Stimulated activated CD8-positive, alpha-beta memory T cell treated with anti-CD3 and anti-CD28 coated beads, Interleukin-12 subunit alpha, Interleukin-12 subunit beta, amount 100 ng/mL, for 1 hour (primary cell): ENCODE data around the gene CGB2.
"Not testable (repeated sequence)": the region's sequence is repeated elsewhere in the genome, so short reads cannot be mapped to it uniquely, and the experiment has no call there.

Source experiments
- DNase-seq: peaks from one replicate; pipeline ENCODE4 v3.0.0-alpha.2; 2020; ENCODE audit warnings: low read depth

CGB2 gene

DNA sequence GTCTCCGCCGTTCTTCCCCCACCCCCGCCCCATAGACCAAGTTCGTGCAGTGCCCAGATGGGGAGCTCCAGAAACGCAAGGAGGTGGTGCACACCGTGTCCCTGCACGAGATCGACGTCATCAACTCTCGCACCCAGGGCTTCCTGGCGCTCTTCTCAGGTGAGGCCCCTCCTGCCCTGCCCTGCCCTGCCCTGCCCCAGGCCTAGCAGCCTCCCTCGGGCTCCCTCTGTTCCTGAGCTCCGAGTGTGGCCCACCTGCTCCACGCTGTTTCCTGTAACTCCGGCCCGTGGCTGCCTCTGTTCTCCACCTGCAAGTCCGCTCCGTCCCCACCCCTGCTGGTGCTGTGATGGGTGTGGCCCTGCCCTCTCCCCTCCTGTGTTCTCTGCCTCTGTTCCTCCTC is 21.2 kb upstream of the CGB2 start:
- DNase-seq = no peak

DNA sequence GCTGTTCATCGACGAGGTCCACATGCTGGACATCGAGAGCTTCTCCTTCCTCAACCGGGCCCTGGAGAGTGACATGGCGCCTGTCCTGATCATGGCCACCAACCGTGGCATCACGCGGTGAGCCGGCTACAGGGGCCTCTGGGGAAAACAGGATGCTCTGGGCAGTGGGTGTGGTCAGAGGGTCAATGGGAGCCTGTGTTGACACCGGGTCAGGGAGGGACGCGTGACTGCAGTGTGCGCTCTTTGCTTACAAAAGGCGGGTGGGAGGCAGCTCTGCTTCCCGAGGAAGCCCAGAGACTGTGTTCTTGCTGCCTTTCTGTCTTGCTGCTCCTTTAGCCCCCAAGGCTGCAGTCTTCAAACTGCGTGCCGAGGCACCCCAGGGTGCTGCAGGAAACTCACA is 20.5 kb upstream of the CGB2 start:
- DNase-seq = no peak

DNA sequence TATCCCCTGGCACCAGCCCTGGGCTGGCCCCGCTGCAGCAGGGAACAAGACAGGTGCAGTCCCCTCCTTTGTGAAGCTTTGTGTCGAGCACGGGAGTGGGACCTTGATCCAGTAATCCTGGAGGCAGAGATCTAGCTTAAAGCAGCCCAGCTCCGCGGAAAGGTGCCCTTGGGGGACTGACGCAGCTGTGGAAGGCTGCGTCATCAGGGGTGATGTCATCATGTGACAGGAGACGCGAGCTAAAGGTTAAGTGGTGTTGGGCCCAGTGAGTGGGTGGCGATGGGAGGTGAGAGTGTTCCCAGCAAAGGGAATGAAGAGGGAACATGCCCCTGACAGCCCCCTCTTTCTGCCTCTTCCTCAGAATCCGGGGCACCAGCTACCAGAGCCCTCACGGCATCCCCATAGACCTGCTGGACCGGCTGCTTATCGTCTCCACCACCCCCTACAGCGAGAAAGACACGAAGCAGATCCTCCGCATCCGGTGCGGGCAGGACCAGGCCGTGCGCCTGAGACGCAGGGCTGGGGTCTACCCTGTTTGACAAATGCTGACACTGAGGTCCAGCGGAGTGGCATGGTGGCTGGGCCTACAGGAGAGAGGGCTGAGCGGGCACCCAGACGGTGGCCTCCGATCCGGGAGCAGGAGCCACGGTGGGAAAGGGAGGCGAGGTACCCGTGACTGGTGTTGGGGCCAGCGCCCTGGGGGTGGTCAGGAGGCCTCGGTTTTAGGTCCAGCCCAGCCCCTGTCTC is 17.4 kb upstream of the CGB2 start:
- no peak for DNase-seq

DNA sequence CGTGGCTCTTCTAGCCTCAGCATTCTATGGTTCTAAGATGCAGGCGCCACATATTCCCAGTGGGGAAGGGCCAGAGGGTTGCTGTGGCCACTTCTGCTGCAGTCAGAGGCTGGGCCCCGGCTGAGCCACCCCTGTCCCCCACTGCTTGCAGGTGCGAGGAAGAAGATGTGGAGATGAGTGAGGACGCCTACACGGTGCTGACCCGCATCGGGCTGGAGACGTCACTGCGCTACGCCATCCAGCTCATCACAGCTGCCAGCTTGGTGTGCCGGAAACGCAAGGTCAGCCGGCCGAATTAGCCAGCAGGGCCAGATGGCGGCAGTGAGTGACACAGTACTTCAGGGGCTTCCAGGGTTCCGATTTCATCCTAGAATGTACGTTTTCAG is 16.8 kb upstream of the CGB2 start:
- no peak for DNase-seq

DNA sequence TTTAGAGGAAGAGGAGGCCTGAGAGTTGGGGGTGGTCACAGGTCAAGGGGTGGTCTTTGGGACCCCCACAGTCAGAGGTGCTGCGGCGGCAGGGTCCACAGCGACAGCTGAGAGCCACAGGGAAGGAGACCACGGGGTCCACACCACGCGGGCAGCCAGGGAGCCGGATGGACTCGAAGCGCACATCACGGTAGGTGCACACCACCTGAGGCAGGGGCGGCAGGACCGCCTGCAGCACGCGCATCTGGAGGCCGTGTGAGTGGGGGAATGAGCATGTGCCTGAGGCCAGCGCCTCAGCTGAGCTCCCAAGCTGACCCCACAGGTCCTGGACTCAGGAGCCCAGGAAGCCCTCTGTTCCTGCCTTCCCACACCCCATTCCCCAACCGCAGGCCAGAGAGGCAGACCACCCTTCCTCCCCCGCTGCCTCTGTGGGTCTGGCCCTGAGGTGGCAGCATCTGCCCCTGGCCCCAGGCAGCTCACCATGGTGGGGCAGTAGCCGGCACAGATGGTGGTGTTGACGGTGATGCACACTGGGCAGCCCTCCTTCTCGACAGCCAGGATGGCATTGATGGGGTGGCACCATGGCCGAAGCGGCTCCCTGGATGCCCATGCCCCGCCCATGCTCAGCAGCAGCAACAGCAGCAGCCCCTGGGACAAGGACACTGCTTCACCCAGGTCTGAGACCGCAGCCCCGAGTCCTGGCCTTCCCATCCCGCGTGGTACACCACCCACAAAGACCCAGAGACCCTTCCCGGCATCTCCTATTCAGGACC is 15.4 kb upstream of the CGB2 start:
- DNase-seq = no peak

DNA sequence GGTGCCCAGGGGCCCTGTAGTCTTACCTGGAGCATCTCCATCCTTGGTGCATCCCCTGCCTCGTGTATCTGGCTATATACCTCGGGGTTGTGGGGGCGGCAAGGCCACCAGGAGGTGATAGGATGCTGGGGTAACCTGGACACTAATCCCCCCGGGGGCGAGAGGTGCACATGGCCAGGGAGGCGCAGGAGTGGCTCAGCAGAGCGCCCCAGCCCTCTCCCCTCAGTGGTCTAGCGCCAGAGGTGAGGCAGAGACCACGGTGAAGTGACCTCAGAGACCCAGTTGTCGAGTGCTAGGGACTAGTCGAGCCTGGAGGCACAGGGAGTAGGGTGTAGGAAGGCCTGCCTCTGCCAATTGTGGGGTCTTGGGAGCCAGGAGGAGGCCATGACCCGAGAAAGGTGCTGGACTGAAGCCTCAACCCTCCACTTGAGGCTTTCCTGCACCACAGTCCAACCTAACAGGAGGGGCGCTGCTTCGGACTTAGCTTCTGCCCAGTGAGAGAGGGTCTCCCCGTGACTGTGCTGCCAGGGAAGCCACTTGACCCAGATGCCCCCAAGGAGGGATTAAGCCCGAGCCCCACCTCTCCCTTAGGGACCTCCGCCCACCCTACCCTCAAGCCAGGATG is 14.5 kb upstream of the CGB2 start, which contains the start of gene LHB:
TSS of gene LHB (minus strand) at position 51 of the 625 bp plus-strand sequence. CDS start at position 41, 10 bp downstream.
- no peak for DNase-seq

DNA sequence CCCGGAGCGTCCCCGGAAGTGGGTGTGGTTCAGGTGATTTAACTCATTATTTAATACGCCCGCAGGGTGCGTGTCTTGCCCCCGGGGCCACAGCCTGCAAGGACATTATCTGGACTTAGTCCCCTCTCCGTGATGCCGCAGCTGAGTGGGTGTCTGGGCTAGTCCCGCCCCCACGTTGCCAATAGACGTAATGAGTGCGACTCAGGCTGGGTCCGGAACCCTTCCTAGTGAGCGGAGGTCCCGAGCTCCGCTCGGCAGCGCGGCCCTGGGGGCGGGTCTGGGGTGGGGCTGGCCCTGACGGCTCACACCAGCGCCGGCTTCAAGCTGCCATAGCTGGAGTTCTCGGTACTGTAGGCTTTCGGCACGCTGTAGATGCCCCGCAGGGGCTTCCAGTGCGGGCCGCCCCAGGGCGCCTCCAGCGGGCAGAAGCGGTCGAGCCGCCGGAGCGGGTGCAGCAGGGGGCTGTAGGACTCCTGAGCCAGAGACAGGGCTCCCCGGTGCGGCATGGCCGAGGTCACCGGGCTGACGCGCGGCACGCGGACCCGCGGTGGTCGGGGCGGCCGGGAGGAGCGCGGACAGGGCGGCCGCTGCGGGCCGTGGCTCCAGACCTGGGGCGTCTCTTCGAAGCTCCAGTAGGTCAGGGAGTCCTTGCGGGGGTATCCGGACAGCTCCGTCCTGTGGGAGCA is 13.9 kb upstream of the CGB2 start:
- peak; percentile 47 for DNase-seq

DNA sequence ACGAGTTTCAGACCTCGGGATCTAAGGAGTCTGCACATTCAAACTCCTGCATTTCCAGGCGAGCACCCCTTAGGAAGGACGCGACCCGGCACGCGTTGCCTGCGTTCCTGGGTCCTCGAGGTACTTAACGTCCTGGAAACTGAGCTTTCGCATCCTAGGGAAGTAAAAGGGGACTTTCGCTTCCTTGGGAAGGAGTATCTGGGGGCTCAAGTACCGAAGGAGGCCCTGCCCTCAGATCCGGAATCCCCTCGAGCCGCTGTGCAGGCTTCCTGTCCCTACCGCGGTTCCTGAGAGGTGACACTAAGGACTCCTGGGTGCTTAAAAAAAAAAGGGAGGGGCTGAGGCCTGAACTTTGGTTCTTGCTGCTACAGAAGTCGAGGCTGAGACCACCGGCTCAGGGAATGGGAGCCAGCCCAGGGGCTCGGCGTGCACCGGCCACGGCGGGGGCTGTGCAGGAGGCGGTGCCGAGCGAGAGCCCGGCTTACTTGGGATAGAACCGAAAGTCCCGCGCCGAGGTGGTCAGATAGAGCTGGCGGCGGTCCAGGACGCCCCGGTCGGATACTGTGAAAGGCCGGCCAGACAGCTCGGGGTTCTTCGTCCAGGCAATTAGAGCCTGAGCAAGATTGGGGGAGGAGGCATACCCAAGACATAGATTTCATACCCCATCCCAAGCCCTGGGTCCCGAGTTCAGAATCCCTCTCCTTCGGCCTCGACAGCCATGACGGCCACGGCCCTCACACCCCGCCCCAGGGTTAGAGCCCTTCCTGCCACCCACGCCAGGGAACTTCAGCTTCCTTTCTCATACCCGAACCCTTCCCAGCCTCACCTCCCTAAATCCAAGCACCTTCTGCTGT is 13.1 kb upstream of the CGB2 start:
- not testable (repeated sequence) for DNase-seq

DNA sequence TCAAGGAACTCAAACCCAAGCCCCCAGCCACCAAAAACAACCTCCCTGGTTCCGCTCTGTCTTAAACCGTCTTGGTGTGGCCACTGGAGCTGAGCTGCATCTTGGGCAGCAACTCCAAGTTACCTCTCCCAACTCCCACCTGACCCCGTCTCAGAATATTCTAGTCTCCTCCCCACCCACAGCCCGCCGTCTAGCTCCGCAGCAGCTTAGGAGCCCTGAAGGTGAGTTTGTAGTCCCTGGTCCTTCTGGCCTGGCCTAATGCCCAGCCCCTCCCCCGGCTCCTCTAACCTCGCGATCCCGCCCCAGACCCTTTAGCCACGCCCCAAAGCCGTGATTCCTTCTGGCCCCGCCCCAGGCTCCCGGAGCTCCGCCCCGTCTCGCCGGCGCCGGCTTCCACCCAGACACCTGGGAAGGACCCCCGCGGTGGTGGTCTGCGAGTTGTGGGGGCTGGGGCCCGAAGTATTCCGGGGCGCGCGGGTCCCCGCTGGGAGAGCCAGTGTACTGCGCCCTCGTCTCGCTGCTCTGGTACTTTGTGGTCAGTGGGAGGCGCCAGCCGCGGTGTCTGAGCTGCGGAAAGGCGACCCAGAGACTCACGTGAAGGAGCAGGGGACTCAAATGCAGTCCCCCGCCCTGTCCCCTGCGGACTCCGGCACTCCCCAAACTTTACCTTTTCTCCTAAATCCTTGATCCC is 12.3 kb upstream of the CGB2 start:
- DNase-seq = peak; percentile 40

DNA sequence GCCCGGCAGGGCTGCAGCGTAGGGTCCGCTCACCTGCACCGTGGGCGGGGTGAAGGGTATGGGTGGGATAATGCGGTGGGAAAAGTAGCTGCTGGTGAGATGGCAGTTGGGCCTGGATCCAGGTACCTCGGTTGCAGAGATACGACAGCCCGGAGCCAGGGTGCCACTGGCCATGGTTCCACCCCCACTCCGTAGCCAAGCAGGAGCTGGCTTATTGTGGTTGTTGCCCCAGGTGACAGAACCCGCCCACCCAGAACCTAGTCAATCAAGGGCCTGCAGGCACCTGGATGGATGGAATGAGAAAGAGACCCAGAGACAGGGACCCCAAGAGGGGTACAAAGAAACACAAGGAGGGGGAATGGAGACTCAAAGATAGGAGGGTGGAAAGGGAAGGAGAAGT is 11.3 kb upstream of the CGB2 start:
- DNase-seq = no peak

DNA sequence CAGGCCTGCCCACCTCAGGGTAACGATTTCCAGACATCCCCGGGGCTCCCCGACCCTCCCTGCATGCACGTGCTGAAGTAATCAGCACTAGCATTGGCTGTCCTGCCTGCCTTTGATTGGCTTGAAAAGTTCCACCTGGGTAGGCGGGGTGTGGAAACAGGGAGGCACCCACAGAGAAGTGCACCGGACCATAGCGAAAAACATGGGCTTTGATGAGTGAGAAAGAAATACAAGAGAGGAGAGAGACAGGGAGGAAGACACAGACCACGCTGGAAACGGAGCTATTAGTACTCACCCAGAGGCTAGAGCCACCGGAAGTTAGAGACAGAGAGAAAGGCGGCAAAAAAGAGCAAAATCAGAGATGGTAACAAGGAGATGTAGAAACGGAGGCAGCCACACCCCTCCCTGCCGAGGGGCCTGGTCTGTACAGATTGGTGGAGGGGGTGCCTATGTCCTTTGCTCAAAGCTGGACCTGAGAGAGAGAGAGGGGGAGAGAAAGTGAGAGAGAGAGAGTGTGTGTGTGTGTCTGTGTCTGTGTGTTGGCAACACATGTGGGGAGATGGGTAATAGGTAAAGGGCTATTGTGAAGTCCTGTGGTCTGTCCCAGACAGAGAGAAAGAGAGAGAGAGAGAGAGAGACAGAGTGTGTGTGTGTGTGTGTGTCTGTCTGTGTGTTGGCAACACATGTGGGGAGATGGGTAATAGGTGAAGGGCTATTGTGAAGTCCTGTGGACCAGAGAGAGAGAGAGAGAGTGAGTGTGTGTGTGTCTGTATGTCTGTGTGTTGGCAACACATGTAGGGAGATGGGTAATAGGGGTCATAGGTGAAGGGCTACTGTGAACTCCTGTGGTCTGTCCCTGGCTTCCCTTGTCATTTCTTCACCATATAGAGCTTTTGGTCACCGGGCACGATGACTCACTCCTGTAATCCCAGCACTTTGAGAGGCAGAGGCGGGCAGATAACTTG is 10.5 kb upstream of the CGB2 start:
- DNase-seq = no peak

DNA sequence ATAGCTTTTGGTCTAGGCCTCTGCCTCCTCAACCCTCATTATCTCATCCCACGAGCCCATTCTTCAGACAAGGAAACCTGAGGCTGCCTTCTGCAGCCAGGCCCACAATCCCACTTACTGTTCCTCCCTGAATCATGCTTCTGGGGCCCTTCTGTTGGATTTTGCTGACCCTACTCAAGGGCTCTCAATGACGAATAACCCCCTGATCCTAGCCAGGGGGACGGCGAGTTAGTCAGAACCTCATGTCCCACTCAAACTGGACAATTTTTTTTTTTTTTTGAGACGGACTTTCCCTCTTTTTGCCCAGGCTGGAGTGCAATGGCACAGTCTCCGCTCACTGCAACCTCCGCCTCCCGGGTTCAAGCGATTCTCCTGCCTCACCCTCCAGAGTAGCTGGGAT is 9.6 kb upstream of the CGB2 start:
- no peak for DNase-seq

DNA sequence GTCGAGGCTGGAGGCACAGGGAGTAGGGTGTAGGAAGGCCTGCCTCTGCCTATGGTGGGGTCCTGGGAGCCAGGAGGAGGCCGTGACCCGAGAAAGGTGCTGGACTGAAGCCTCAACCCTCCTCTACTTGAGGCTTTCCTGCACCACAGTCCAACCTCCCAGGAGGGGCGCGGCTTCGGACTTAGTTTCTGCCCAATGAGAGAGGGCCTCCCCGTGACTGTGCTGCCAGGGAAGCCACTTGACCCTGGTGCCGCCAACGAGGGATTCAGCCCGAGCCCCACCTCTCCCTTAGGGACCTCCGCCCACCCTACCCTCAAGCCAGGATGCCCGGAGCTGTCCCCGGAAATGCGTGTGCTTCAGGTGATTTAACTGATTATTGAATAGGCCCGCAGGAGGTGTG is 7.5 kb upstream of the CGB2 start, which contains the start of gene CGB3:
TSS of gene CGB3 (minus strand) at position 101 of the 400 bp plus-strand sequence. CDS start 362 bp downstream, outside the sequence.
- DNase-seq = not testable (repeated sequence)

DNA sequence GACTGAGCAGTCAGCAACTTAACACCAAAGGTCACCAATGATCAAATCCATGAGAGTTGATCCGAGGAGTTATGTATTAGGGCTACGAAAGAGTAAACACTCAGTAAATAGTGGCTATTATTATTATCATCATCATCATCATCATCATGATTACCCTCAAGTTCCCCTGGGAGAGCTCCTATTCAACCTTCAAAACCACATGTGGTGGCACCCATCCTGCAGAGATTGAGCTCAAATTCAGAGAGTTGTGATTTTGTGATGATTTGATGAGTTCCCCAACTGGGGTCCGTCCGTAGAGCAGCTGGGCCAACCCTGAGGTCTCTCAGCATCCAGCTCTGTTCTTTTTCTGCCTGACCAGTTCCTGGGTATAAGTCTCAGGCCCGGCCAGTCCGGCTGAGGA is 6.6 kb upstream of the CGB2 start:
- DNase-seq = not testable (repeated sequence)

DNA sequence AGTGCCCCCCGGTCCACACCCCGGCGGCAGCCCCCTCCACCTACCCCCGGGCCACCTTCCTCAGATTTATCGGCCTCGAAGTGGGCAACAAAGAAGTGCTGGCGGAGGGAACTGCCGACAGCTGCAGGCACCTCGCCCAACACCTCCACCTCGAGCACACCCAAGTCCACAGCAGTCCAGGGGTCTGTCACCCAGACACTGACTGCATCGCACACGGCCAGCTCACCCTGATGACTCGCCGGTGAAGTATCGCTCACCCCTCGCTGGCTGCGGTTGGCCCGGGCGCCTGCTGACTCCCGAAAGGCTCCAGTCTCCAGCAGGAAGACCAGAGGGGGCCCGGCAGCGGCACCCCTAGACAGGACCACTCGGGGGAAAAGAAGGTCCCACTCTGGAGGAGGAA is 6.1 kb upstream of the CGB2 start:
- DNase-seq = not testable (repeated sequence)

DNA sequence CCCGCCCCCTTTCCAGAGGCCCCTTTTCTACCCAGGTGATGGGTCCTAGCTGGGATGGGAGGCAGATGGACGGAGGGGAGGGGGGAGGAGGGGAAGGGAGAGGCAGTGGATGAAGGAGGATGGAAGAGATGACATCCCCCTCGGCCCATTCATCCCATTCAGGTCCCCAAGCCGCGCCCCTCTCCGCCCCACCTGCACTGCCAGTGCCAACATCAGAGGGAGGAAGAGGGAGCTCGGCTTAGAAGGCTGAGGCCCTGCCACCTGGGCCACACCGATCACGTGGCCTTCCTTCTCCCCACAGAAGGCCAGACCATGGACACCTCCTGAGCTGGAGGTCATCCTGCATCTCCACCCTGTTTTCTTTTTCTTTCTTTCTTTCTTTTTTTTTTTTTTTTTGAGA is 3.0 kb upstream of the CGB2 start:
- DNase-seq = not testable (repeated sequence)

DNA sequence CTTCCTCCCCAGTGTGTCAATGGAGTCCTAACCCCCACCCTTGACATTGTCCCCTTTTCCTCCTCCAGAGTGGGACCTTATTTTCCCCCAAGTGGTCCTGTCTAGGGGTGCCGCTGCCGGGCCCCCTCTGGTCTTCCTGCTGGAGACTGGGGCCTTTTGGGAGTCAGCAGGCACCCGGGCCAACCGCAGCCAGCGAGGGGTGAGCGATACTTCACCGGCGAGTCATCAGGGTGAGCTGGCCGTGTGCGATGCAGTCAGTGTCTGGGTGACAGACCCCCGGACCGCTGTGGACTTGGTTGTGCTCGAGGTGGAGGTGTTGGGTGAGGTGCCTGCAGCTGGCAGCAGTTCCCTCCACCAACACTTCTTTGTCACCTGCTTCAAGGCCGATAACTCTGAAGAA is 1.9 kb upstream of the CGB2 start:
- not testable (repeated sequence) for DNase-seq

DNA sequence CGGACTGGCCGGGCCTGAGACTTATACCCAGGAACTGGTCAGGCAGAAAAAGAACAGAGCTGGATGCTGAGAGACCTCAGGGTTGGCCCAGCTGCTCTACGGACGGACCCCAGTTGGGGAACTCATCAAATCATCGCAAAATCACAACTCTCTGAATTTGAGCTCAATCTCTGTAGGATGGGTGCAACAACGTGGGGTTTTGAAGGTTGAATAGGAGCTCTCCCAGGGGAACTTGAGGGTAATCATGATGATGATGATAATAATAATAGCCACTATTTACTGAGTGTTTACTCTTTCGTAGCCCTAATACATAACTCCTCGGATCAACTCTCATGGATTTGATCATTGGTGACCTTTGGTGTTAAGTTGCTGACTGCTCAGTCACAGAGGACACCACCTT is 1.4 kb upstream of the CGB2 start:
- not testable (repeated sequence) for DNase-seq

DNA sequence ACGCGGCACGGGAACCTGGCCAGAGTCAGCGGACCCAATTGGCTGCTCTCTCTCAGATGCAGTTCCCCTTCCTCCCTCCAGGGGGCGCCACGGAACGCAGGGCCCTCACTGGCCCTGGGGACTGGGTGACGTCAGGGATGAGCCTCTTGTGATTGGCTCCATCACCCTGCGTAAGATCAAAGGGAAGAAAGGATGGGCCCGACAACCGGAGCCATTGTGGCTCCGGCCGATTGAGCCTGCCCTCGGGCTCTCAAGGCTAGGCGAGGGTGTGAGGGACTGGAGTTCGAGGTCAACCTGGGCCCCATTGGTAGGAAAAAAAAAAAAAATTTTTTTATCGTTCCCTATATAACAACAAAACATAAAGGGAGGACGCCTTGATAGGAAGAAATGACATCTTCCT is 5.1 kb downstream of the CGB2 start, which contains the start of gene CGB1:
TSS of gene CGB1 (minus strand) at position 81 of the 400 bp plus-strand sequence. CDS start 184 bp downstream, outside the sequence.
- DNase-seq = not testable (repeated sequence)
